Osteoblast (primary cell): ENCODE data around the gene HPCA. TPM values are rescaled to one million over a fixed set of nuclear protein-coding genes. Genes with fewer than 3 reads are reported as not detected.

ENCODE experiments used
- DNase-seq: peaks from one replicate; pipeline ENCODE4 v3.0.0; 2011; ENCODE audit warnings: low spot score, mixed read lengths; ENCODE audit not compliant: insufficient read length; ENCODE audit errors: missing footprints
- H2AFZ ChIP-seq: 2 replicates; pipeline ENCODE4 v1.6.0; 2011; ENCODE audit warnings: mild to moderate bottlenecking, low read length
- H3K27ac ChIP-seq: 2 replicates; pipeline ENCODE4 v1.5.1; 2011; ENCODE audit warnings: mild to moderate bottlenecking, low read depth, low read length, moderate library complexity
- H3K27me3 ChIP-seq: 2 replicates; pipeline ENCODE4 v1.6.0; 2012; ENCODE audit warnings: mild to moderate bottlenecking, control low read depth, inconsistent platforms, low read length, moderate library complexity; ENCODE audit not compliant: insufficient read depth
- H3K36me3 ChIP-seq: 2 replicates; pipeline ENCODE4 v1.5.1; 2011; ENCODE audit warnings: mild to moderate bottlenecking, low read length, control low read depth, moderate library complexity; ENCODE audit not compliant: insufficient read depth
- H3K4me1 ChIP-seq: 2 replicates; pipeline ENCODE4 v1.5.1; 2011; ENCODE audit warnings: mild to moderate bottlenecking, low read length, control low read depth, moderate library complexity; ENCODE audit not compliant: insufficient read depth
- H3K4me2 ChIP-seq: 2 replicates; pipeline ENCODE4 v1.6.0; 2011; ENCODE audit warnings: mild to moderate bottlenecking, low read length; ENCODE audit not compliant: insufficient read depth
- H3K4me3 ChIP-seq: fragments of 200-600 bp; sonication (generic); 3 replicates; pipeline ENCODE4 v1.5.1; 2012; ENCODE audit warnings: mild to moderate bottlenecking, low read length, inconsistent platforms; ENCODE audit not compliant: insufficient read depth
- H3K79me2 ChIP-seq: 2 replicates; pipeline ENCODE4 v1.6.0; 2012; ENCODE audit warnings: mild to moderate bottlenecking, low read length, control low read depth, inconsistent platforms; ENCODE audit not compliant: insufficient read depth
- H3K9me3 ChIP-seq: 2 replicates; pipeline ENCODE4 v1.5.1; 2011; ENCODE audit warnings: low read depth, low read length, control low read depth
- H4K20me1 ChIP-seq: 2 replicates; pipeline ENCODE4 v1.6.0; 2012; ENCODE audit warnings: mild to moderate bottlenecking, low read length, control low read depth; ENCODE audit not compliant: insufficient read depth
- CTCF ChIP-seq: IDR thresholded peaks from 2 replicates; pipeline ENCODE4 v1.5.1; 2011; ENCODE audit warnings: mild to moderate bottlenecking, low read depth, low read length, moderate library complexity; ENCODE audit errors: extremely low read depth
- total RNA-seq: library from RNA; depleted of rRNA; stranded (reverse); fragments of >200 nt; gene quantifications from 2 replicates; pipeline ENCODE4 v1.2.3, GENCODE V29; 2012

Gene HPCA
- total RNA-seq, 1 donor = not detected

GRCh38 chr1:32944180-32944579 is 57.9 kb downstream of the HPCA start:
- peaks cover 3% of the 10 kb centered on the region for H3K79me2 ChIP-seq
- no peaks in the 10 kb centered on the region for H3K27me3 ChIP-seq
- no peak overlapping the region for H2AFZ ChIP-seq
- H4K20me1 ChIP-seq = peaks cover 7% of the 10 kb centered on the region
- H3K4me3 ChIP-seq = no peak overlapping the region
- no peak for TF ChIP-seq CTCF
- H3K27ac ChIP-seq = no peak overlapping the region
- peaks cover 39% of the 10 kb centered on the region for H3K36me3 ChIP-seq
- no peak overlapping the region for H3K4me2 ChIP-seq
- DNase-seq = no peak
- H3K9me3 ChIP-seq = no peaks in the 10 kb centered on the region
- H3K4me1 ChIP-seq = peaks cover 26% of the 10 kb centered on the region

Other genes starting within 250 kb of the HPCA start
- gene ZBTB8OS, start 235.9 kb upstream of the HPCA start, total RNA-seq = 27.1 and 37.3 TPM in 2 replicates
- gene RBBP4, start 235.3 kb upstream of the HPCA start, total RNA-seq = 111 and 112 TPM in 2 replicates
- 129 and 139 TPM in 2 replicates for gene SYNC, start 183.7 kb upstream of the HPCA start, total RNA-seq
- 183 and 199 TPM in 2 replicates for gene YARS1, start 69.1 kb upstream of the HPCA start, total RNA-seq
- 42.0 and 57.2 TPM in 2 replicates for gene S100PBP, start 68.8 kb upstream of the HPCA start, total RNA-seq
- gene FNDC5, start 15.6 kb upstream of the HPCA start, total RNA-seq = 0.36 TPM in 1 of 2 replicates, not detected in the other
- gene TMEM54, start 14.9 kb downstream of the HPCA start, total RNA-seq = 16.5 and 22.4 TPM in 2 replicates
- gene RNF19B, start 78.3 kb downstream of the HPCA start, total RNA-seq = 14.5 and 19.7 TPM in 2 replicates
- 89.3 and 139 TPM in 2 replicates for gene AK2, start 150.4 kb downstream of the HPCA start, total RNA-seq
- 11.8 and 18.8 TPM in 2 replicates for gene AZIN2, start 194.7 kb downstream of the HPCA start, total RNA-seq